ENCODE results near the gene CDCP1. TPM values are rescaled to one million over a fixed set of nuclear protein-coding genes. Genes with fewer than 3 reads are reported as not detected.

Gene CDCP1
- total RNA-seq, 1 donor from 2014 or later = under 0.01 TPM

Other genes starting within 250 kb of the CDCP1 start
- 57.1 and 61.5 TPM in 2 replicates for gene ZDHHC3, start 170.2 kb downstream of the CDCP1 start, total RNA-seq
- 23.8 and 25.6 TPM in 2 replicates for gene EXOSC7, start 170.1 kb downstream of the CDCP1 start, total RNA-seq
- gene CLEC3B, start 120.1 kb downstream of the CDCP1 start, total RNA-seq = 0.20 and 0.22 TPM in 2 replicates
- gene TMEM158, start 79.9 kb upstream of the CDCP1 start, total RNA-seq = 0.87 and 2.8 TPM in 2 replicates
- 14.6 and 20.0 TPM in 2 replicates for gene LARS2, start 242.2 kb upstream of the CDCP1 start, total RNA-seq

All from lung microvascular endothelial cell (primary cell).